ENCODE data around the gene NRN1.

Gene NRN1

GRCh38 chr6:5994999-5995657, 11.6 kb downstream of the NRN1 start:
- TF ChIP-seq TCF12 (IDR thresholded peaks at IDR 0.05; ENCODE audit: low read depth) = no peak

- TF ChIP-seq EGR1 (IDR thresholded peaks at IDR 0.05) (no peak), TEAD4 (IDR thresholded peaks at IDR 0.05) (no peak), EP300 (IDR thresholded peaks at IDR 0.05; ENCODE audit: borderline replicate concordance) (no peak), REST (IDR thresholded peaks at IDR 0.05; ENCODE audit: low read depth) (no peak), TAF1 (IDR thresholded peaks at IDR 0.05; ENCODE audit: low read depth) (no peak), RAD21 (IDR thresholded peaks at IDR 0.05; ENCODE audit: low read depth) (no peak), CREB1 (IDR thresholded peaks at IDR 0.05; ENCODE audit: low read depth) (no peak), USF1 (IDR thresholded peaks at IDR 0.05) (no peak), TCF12 (IDR thresholded peaks at IDR 0.05; ENCODE audit: low read depth) (no peak), FOXM1 (IDR thresholded peaks at IDR 0.05; ENCODE audit: borderline replicate concordance, low read depth) (no peak), ZBTB7A (IDR thresholded peaks at IDR 0.05; ENCODE audit: low read depth) (no peak), MAX (IDR thresholded peaks at IDR 0.05) (no peak), NFIC (IDR thresholded peaks at IDR 0.05) (no peak), CEBPB (IDR thresholded peaks at IDR 0.05) (no peak), YY1 (IDR thresholded peaks at IDR 0.05; ENCODE audit: low read depth) (no peak)
These were observed 12.3 kb downstream of the NRN1 start for GRCh38 chr6:5994234-5994998.

GRCh38 chr6:5992551-5993225, 14.0 kb downstream of the NRN1 start:
- no peak for TF ChIP-seq FOXM1 (IDR thresholded peaks at IDR 0.05; ENCODE audit: borderline replicate concordance, low read depth)
- TF ChIP-seq CEBPB (IDR thresholded peaks at IDR 0.05) = no peak
- TF ChIP-seq CREB1 (IDR thresholded peaks at IDR 0.05; ENCODE audit: low read depth) = no peak
- no peak for TF ChIP-seq REST (IDR thresholded peaks at IDR 0.05; ENCODE audit: low read depth)
- no peak for TF ChIP-seq NFIC (IDR thresholded peaks at IDR 0.05)
- no peak for TF ChIP-seq TAF1 (IDR thresholded peaks at IDR 0.05; ENCODE audit: low read depth)
- no peak for TF ChIP-seq EGR1 (IDR thresholded peaks at IDR 0.05)
- TF ChIP-seq USF1 (IDR thresholded peaks at IDR 0.05) = no peak
- TF ChIP-seq RAD21 (IDR thresholded peaks at IDR 0.05; ENCODE audit: low read depth) = no peak
- TF ChIP-seq EP300 (IDR thresholded peaks at IDR 0.05; ENCODE audit: borderline replicate concordance) = no peak
- TF ChIP-seq ZBTB7A (IDR thresholded peaks at IDR 0.05; ENCODE audit: low read depth) = no peak
- TF ChIP-seq MAX (IDR thresholded peaks at IDR 0.05) = no peak
- TF ChIP-seq YY1 (IDR thresholded peaks at IDR 0.05; ENCODE audit: low read depth) = no peak
- no peak for TF ChIP-seq TEAD4 (IDR thresholded peaks at IDR 0.05)
- no peak for TF ChIP-seq TCF12 (IDR thresholded peaks at IDR 0.05; ENCODE audit: low read depth)

GRCh38 chr6:5990786-5991185, 15.9 kb downstream of the NRN1 start:
- TF ChIP-seq USF1 (IDR thresholded peaks at IDR 0.05) (no peak), TEAD4 (IDR thresholded peaks at IDR 0.05) (no peak), TCF12 (IDR thresholded peaks at IDR 0.05; ENCODE audit: low read depth) (no peak), NFIC (IDR thresholded peaks at IDR 0.05) (no peak), TAF1 (IDR thresholded peaks at IDR 0.05; ENCODE audit: low read depth) (no peak), REST (IDR thresholded peaks at IDR 0.05; ENCODE audit: low read depth) (no peak), CEBPB (IDR thresholded peaks at IDR 0.05) (no peak), RAD21 (IDR thresholded peaks at IDR 0.05; ENCODE audit: low read depth) (no peak), EGR1 (IDR thresholded peaks at IDR 0.05) (no peak), CREB1 (IDR thresholded peaks at IDR 0.05; ENCODE audit: low read depth) (no peak), FOXM1 (IDR thresholded peaks at IDR 0.05; ENCODE audit: borderline replicate concordance, low read depth) (no peak), MAX (IDR thresholded peaks at IDR 0.05) (no peak), YY1 (IDR thresholded peaks at IDR 0.05; ENCODE audit: low read depth) (no peak), ZBTB7A (IDR thresholded peaks at IDR 0.05; ENCODE audit: low read depth) (no peak), EP300 (IDR thresholded peaks at IDR 0.05; ENCODE audit: borderline replicate concordance) (no peak)

Data from Ishikawa (cell line).